ENCODE measurements around the gene NACC1. TPM values are rescaled to one million over a fixed set of nuclear protein-coding genes. Genes with fewer than 3 reads are reported as not detected.
"Not testable (repeated sequence)": the region's sequence is repeated elsewhere in the genome, so short reads cannot be mapped to it uniquely, and the experiment has no call there.

The NACC1 gene
- total RNA-seq, 4 donors from 2014 or later, result 23.8 to 55.2 (median 26.2) TPM

DNA sequence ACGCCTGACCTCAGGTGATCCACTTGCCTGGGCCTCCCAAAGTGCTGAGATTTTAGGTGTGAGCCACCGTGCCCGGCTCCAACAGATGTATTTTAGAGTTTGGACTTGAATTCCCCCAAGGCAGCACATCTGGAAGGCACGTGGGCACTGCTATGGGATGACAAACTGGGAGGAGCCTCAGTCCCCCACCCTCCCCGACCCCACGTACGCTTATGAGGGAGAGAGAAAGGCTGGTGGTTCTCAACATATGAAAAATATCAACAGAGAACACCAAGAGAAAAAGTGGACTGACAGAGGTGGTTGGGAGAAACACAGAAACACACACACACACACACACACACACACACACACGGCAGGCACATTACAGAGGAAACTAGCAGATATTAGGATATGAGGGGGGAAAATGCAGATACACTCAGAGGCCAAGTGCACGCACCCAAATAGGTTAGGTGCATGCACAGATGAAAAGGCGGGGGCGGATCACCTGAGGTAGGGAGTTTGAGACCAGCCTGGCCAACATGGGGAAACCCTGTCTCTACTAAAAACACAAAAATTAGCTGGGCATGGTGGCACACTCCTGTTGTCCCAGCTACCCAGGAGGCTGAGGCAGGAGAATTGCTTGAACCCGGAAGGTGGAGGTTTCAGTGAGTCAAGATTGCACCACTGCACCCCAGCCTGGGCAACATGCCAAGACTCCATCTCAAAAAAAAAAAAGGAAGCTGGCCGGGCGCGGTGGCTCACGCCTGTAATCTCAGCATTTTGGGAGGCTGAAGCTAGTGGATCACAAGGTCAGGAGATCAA lies 28.9 kb downstream of the NACC1 start:
- H3K36me3 ChIP-seq, result peaks cover 0 to 39% of the 10 kb centered on the region in 2 donors
- H3K4me1 ChIP-seq, result peaks cover 0 to 36% (median 7%) of the 10 kb centered on the region in 3 donors
- no peak for TF ChIP-seq POLR2A (IDR thresholded peaks at IDR 0.05)
- no peak for TF ChIP-seq POLR2AphosphoS5 (IDR thresholded peaks at IDR 0.05)
- TF ChIP-seq, protein P1, sequence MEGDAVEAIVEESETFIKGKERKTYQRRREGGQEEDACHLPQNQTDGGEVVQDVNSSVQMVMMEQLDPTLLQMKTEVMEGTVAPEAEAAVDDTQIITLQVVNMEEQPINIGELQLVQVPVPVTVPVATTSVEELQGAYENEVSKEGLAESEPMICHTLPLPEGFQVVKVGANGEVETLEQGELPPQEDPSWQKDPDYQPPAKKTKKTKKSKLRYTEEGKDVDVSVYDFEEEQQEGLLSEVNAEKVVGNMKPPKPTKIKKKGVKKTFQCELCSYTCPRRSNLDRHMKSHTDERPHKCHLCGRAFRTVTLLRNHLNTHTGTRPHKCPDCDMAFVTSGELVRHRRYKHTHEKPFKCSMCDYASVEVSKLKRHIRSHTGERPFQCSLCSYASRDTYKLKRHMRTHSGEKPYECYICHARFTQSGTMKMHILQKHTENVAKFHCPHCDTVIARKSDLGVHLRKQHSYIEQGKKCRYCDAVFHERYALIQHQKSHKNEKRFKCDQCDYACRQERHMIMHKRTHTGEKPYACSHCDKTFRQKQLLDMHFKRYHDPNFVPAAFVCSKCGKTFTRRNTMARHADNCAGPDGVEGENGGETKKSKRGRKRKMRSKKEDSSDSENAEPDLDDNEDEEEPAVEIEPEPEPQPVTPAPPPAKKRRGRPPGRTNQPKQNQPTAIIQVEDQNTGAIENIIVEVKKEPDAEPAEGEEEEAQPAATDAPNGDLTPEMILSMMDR (IDR thresholded peaks at IDR 0.05), result no peak
- TF ChIP-seq EP300 (IDR thresholded peaks at IDR 0.05), result no peak
- no peak overlapping the region for H3K27ac ChIP-seq
- H3K4me3 ChIP-seq, result no peak overlapping the region
- 60 to 82% methylated on average over 6 to 9 of the region's 16 CpGs for WGBS, 2 donors (ENCODE audit: low coverage in 1 of 2)
- no peaks in the 10 kb centered on the region for H3K9me3 ChIP-seq
- no peaks in the 10 kb centered on the region for H3K27me3 ChIP-seq
- no peak for ATAC-seq

DNA sequence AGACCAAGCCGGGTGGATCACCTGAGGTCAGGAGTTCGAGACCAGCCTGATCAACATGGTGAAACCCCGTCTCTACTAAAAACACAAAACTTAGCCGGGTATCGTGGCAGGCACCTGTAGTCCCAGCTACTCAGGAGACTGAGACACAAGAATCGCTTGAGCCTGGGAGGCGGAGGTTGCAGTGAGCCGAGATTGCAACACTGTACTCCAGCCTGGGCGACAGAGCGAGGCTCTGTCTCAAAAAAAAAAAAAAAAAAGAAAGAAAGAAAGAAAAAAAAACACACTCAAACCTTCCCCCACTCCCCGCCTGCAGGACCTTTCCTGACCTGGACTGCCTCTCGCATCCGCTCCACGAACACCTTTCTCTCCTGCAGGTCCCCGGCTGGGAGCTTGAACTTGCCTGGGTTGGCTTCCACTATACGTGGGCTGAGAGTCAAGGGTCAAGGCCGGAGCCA lies 31.1 kb downstream of the NACC1 start:
- H3K9me3 ChIP-seq, H3K27me3 ChIP-seq, ATAC-seq: not testable (repeated sequence)
- H3K4me3 ChIP-seq, result peak overlapping the region; percentile 94 to 96
- peaks cover 0 to 22% of the 10 kb centered on the region in 2 donors for H3K36me3 ChIP-seq
- H3K27ac ChIP-seq, result peak overlapping the region in 3 of 4 donors; percentile 98 to 100 (median 99)
- 23% methylated on average over 5 of the region's 17 CpGs; no CpG with 5 or more reads in 1 of the 2 donors for WGBS, 2 donors (ENCODE audit: low coverage in 1 of 2)
- H3K4me1 ChIP-seq, result peaks cover 0 to 44% (median 7%) of the 10 kb centered on the region in 3 donors

DNA sequence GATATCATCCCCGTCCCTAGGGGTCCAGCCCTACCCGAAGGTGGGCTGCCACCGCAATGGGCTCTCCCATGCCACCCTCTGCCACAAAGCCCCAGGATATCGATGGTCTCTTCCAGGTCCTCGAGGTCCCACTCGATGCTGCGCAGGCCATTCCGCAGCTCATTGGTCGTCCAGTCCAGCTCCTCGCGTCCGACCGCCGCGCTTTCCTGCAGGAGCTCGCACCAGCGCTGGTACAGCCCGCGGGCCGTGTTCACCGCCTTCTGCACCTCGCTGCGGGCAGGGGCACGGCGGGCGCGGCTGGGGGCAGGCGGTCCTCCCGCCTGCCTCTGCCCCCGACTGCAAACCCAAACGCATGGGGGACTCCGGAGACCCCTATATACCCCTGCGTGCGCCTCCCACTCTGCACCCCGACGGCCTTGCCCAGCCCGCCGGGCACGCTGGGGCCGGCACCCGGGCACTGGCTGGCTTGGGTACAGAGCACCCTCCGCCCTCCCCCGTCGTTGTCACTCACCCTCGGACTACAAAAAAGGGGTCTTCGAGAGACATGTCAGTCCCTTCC lies 31.6 kb downstream of the NACC1 start:
- H3K9me3 ChIP-seq, result no peaks in the 10 kb centered on the region
- H3K27ac ChIP-seq, result peak overlapping the region; percentile 98 to 100 (median 99)
- no peaks in the 10 kb centered on the region for H3K27me3 ChIP-seq
- H3K36me3 ChIP-seq, result peaks cover 0 to 17% of the 10 kb centered on the region in 2 donors
- peak; percentile 4 for ATAC-seq
- TF ChIP-seq POLR2A (IDR thresholded peaks at IDR 0.05), result no peak
- TF ChIP-seq EP300 (IDR thresholded peaks at IDR 0.05), result no peak
- TF ChIP-seq, protein P1 (IDR thresholded peaks at IDR 0.05), result no peak
- no peak for TF ChIP-seq POLR2AphosphoS5 (IDR thresholded peaks at IDR 0.05)
- peak overlapping the region; percentile 94 to 96 for H3K4me3 ChIP-seq
- 0% methylated on average over 1 of the region's 46 CpGs; no CpG with 5 or more reads in 1 of the 2 donors for WGBS, 2 donors (ENCODE audit: low coverage in 1 of 2)
- H3K4me1 ChIP-seq, result peaks cover 0 to 50% (median 7%) of the 10 kb centered on the region in 3 donors

DNA sequence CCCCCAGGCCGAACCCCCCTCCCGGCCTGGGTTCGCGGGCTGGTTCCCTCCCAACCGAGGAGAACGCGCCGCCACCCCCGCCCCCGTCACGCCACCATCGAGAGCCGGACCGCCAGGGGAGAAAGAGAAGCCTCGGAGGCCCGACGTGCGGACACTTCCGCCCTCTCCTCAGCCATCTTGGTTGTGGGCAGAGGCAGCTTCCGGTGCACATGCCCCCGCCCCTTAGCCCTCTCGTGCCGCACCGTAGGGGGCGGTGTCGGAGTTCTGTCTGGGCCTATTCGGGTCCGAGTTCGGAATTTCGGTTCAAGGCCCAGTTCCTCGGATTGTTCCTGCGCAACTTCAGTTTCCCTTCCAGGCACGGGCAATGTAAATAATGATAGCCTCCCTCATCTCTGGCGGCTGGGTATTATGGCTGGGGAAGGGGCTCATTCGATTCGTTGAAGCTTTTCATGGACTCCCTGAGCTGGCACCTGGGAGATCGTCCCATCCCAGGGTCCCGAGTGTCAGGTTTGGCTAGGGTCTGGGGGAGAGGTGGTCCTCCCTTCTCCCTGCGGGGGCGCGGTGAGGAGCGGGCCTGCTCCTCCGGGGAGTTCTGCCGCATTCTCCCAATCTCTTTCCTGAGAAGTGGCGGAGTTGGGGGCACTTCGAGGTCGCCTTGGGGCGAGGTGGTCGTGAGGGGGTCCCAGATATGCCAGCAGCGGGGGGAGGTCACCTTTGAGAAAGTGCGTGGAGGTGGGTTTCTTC lies 32.3 kb downstream of the NACC1 start, which contains the start of the genes IER2 and STX10:
Gene IER2 (plus strand): TSS at position 225 of the 744 bp plus-strand sequence. CDS start 2,776 bp downstream, outside the sequence.
Gene STX10 (minus strand): TSS at position 189 of the 744 bp plus-strand sequence. CDS start 202 bp downstream, outside the sequence.
- ATAC-seq, result peak; percentile 71
- Histone ChIP-seq H3K27me3 (no peaks in the 10 kb centered on the region), H3K27ac (peak within 1 kb of the TSS; percentile 98 to 100 (median 99)), H3K4me1 (peaks cover 0 to 56% (median 12%) of the 10 kb centered on the region in 3 donors), H3K4me3 (peak within 1 kb of the TSS; percentile 94 to 96), H3K36me3 (peaks cover 0 to 11% of the 10 kb centered on the region in 2 donors), H3K9me3 (no peaks in the 10 kb centered on the region)
- peak; percentile 95 for TF ChIP-seq POLR2AphosphoS5 (IDR thresholded peaks at IDR 0.05)
- TF ChIP-seq, protein P1 (IDR thresholded peaks at IDR 0.05), result peak in 3 of 4 experiments; percentile 65 to 79 (median 68)
- TF ChIP-seq POLR2A (IDR thresholded peaks at IDR 0.05), result peak; percentile 77 to 82
- no peak for TF ChIP-seq EP300 (IDR thresholded peaks at IDR 0.05)
- 0% methylated on average over 8 of the region's 51 CpGs; no CpG with 5 or more reads in 1 of the 2 donors for WGBS, 2 donors (ENCODE audit: low coverage in 1 of 2)
